ENCODE results near the gene CARD11. TPM values are rescaled to one million over a fixed set of nuclear protein-coding genes. Genes with fewer than 3 reads are reported as not detected.

CARD11 gene
- polyA plus RNA-seq, 1 of the 3 experiments (the other 2 are of a cell fraction): not detected

DNA sequence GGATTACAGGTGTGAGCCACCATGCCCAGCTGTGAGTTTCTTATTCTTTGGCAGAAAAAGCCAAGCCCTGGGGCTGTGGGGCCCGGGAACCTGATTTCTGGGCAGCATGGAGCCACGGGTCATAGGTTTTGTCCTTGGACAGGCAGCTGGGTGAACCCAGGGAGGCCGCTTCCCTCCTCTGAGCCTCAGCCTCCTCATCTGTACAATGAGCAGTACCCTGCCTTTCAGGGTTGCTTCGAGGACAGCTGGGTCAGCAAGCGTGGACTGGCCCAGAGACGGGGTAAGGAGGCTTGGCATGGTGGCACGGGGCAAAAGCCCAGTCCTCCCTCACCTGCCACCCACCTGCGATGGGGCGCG is 115.4 kb downstream of the CARD11 start:
- ChIA-PET CTCF (interaction anchor here (1.1 to 2.5 kb wide), 10 partner anchors 9 to 227 kb away, joined by 3 to 9 read pairs (median 6); no protein-coding TSS in a partner anchor), POLR2A (interaction anchor here (0.6 to 2.6 kb wide), 10 partner anchors 9 to 1359 kb away, joined by 3 to 63 read pairs (median 4); no protein-coding TSS in a partner anchor)
- Histone ChIP-seq H3K9ac (no peak overlapping the region), H3K9me2 (no peaks in the 10 kb centered on the region), H4K20me1 (ENCODE audit: insufficient read depth) (no peaks in the 10 kb centered on the region), H3K9me3 (no peaks in the 10 kb centered on the region), H3K79me2 (ENCODE audit: insufficient read depth) (no peaks in the 10 kb centered on the region), H2AFZ (ENCODE audit: low read depth) (no peak overlapping the region), H3K27ac (ENCODE audit: low read depth in 2 of 2, low read length in 1 of 2) (peak overlapping the region in 1 of 2 experiments; percentile 77; a peak in 2 of 4 replicates), H3K4me3 (ENCODE audit: low read depth in 2 of 2, low read length in 1 of 2) (no peak overlapping the region), H3K4me2 (no peak overlapping the region), H3K36me3 (replicated peaks in 1 of 2; ENCODE audit: control insufficient read depth in 1 of 2, insufficient read depth in 2 of 2, low read length in 1 of 2) (no peaks in the 10 kb centered on the region), H3K27me3 (ENCODE audit: insufficient read depth) (peaks cover 41% of the 10 kb centered on the region), H3F3A (replicated peaks; ENCODE audit: insufficient read depth) (no peaks in the 10 kb centered on the region), H3K4me1 (ENCODE audit: control insufficient read depth in 1 of 2, insufficient read depth in 2 of 2, low read depth in 1 of 2, low read length in 1 of 2) (peaks cover 0 to 25% of the 10 kb centered on the region in 2 experiments; a peak in 1 of 4 replicates)
- no peak for DNase-seq
- WGBS (ENCODE audit: low lambda C conversion rate): 40% methylated on average over 10 of the region's 10 CpGs
- TF ChIP-seq RCOR1 (IDR thresholded peaks at IDR 0.05; ENCODE audit: low read length) (no peak), RAD21 (IDR thresholded peaks at IDR 0.05; ENCODE audit: low read length) (no peak), MXI1 (IDR thresholded peaks at IDR 0.05; ENCODE audit: low read depth, low read length) (no peak), ELF1 (IDR thresholded peaks at IDR 0.05) (no peak), FOSL2 (IDR thresholded peaks at IDR 0.05; ENCODE audit: borderline replicate concordance, low read depth) (no peak), EP300 (IDR thresholded peaks at IDR 0.05; ENCODE audit: borderline replicate concordance in 1 of 2, low read depth in 1 of 2, low read length in 1 of 2) (no peak), JUND (IDR thresholded peaks at IDR 0.05) (no peak), TCF12 (IDR thresholded peaks at IDR 0.05) (no peak), GATA2 (CRISPR knock-in tag; IDR thresholded peaks at IDR 0.05) (no peak), TEAD4 (IDR thresholded peaks at IDR 0.05; ENCODE audit: borderline replicate concordance, insufficient read depth) (no peak)
- TF ChIP-seq, protein P1, sequence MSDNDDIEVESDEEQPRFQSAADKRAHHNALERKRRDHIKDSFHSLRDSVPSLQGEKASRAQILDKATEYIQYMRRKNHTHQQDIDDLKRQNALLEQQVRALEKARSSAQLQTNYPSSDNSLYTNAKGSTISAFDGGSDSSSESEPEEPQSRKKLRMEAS (IDR thresholded peaks at IDR 0.05; ENCODE audit: low read depth): no peak
- TF ChIP-seq, protein P2, sequence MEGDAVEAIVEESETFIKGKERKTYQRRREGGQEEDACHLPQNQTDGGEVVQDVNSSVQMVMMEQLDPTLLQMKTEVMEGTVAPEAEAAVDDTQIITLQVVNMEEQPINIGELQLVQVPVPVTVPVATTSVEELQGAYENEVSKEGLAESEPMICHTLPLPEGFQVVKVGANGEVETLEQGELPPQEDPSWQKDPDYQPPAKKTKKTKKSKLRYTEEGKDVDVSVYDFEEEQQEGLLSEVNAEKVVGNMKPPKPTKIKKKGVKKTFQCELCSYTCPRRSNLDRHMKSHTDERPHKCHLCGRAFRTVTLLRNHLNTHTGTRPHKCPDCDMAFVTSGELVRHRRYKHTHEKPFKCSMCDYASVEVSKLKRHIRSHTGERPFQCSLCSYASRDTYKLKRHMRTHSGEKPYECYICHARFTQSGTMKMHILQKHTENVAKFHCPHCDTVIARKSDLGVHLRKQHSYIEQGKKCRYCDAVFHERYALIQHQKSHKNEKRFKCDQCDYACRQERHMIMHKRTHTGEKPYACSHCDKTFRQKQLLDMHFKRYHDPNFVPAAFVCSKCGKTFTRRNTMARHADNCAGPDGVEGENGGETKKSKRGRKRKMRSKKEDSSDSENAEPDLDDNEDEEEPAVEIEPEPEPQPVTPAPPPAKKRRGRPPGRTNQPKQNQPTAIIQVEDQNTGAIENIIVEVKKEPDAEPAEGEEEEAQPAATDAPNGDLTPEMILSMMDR (IDR thresholded peaks at IDR 0.05): no peak
- TF ChIP-seq, protein P3, sequence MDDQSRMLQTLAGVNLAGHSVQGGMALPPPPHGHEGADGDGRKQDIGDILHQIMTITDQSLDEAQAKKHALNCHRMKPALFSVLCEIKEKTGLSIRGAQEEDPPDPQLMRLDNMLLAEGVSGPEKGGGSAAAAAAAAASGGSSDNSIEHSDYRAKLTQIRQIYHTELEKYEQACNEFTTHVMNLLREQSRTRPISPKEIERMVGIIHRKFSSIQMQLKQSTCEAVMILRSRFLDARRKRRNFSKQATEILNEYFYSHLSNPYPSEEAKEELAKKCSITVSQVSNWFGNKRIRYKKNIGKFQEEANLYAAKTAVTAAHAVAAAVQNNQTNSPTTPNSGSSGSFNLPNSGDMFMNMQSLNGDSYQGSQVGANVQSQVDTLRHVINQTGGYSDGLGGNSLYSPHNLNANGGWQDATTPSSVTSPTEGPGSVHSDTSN (IDR thresholded peaks at IDR 0.05): no peak
- TF ChIP-seq, protein P4, sequence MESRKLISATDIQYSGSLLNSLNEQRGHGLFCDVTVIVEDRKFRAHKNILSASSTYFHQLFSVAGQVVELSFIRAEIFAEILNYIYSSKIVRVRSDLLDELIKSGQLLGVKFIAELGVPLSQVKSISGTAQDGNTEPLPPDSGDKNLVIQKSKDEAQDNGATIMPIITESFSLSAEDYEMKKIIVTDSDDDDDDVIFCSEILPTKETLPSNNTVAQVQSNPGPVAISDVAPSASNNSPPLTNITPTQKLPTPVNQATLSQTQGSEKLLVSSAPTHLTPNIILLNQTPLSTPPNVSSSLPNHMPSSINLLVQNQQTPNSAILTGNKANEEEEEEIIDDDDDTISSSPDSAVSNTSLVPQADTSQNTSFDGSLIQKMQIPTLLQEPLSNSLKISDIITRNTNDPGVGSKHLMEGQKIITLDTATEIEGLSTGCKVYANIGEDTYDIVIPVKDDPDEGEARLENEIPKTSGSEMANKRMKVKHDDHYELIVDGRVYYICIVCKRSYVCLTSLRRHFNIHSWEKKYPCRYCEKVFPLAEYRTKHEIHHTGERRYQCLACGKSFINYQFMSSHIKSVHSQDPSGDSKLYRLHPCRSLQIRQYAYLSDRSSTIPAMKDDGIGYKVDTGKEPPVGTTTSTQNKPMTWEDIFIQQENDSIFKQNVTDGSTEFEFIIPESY (IDR thresholded peaks at IDR 0.05; ENCODE audit: borderline replicate concordance, low read depth): no peak

Data from SK-N-SH (cell line).